Measurements from ENCODE around the gene TSPEAR.
"Not testable (repeated sequence)": the region's sequence is repeated elsewhere in the genome, so short reads cannot be mapped to it uniquely, and the experiment has no call there.

TSPEAR gene

GRCh38 chr21:44701023-44701400 lies 10.4 kb downstream of the TSPEAR start:
- no peak for DNase-seq

GRCh38 chr21:44700101-44701022 lies 11.0 kb downstream of the TSPEAR start:
- DNase-seq = no peak

GRCh38 chr21:44699502-44700001 lies 11.8 kb downstream of the TSPEAR start:
- DNase-seq = no peak

GRCh38 chr21:44697811-44698734 lies 13.3 kb downstream of the TSPEAR start:
- no peak for DNase-seq

- not testable (repeated sequence) for DNase-seq
Observed at GRCh38 chr21:44697172-44697810, 14.1 kb downstream of the TSPEAR start, which contains the start of gene KRTAP10-12. TSS of gene KRTAP10-12 (plus strand) at chr21:44697172. CDS start at chr21:44697202, 30 bp downstream.

- DNase-seq = no peak
Observed at GRCh38 chr21:44696572-44696971, 14.8 kb downstream of the TSPEAR start.

- no peak for DNase-seq
Observed at GRCh38 chr21:44695641-44696040, 15.7 kb downstream of the TSPEAR start.

GRCh38 chr21:44695184-44695583 lies 16.2 kb downstream of the TSPEAR start:
- no peak for DNase-seq

- DNase-seq = no peak
Observed at GRCh38 chr21:44694776-44695175, 16.6 kb downstream of the TSPEAR start.

GRCh38 chr21:44692798-44693512 lies 18.4 kb downstream of the TSPEAR start:
- no peak for DNase-seq

GRCh38 chr21:44691686-44692085 lies 19.7 kb downstream of the TSPEAR start:
- no peak for DNase-seq

GRCh38 chr21:44689740-44690139 lies 21.6 kb downstream of the TSPEAR start:
- not testable (repeated sequence) for DNase-seq

- no peak for DNase-seq
Observed at GRCh38 chr21:44687671-44688070, 23.7 kb downstream of the TSPEAR start.

GRCh38 chr21:44686843-44687561 lies 24.4 kb downstream of the TSPEAR start:
- DNase-seq = no peak

- DNase-seq = no peak
Observed at GRCh38 chr21:44686000-44686781, 25.2 kb downstream of the TSPEAR start.

- DNase-seq = not testable (repeated sequence)
Observed at GRCh38 chr21:44685050-44685449, 26.3 kb downstream of the TSPEAR start.

- no peak for DNase-seq
Observed at GRCh38 chr21:44684483-44684882, 26.9 kb downstream of the TSPEAR start.

GRCh38 chr21:44684077-44684476 lies 27.3 kb downstream of the TSPEAR start:
- no peak for DNase-seq

GRCh38 chr21:44682580-44683151 lies 28.7 kb downstream of the TSPEAR start:
- DNase-seq = no peak

Measured in NCI-H82 (cell line).